ENCODE results near the gene SPATA13.

- TF ChIP-seq CTCF (IDR thresholded peaks at IDR 0.05 in 8 of 11, conservative IDR thresholded peaks at IDR 0.05 in 3 of 11), result peak; percentile 42 to 87 (median 78)
- TF ChIP-seq POLR2A (IDR thresholded peaks at IDR 0.05), result no peak
Observed at GRCh38 chr13:24228852-24229458, 68.4 kb downstream of the SPATA13 start.
